NOMO-1 treated with dmso at 0.1 percent for 144 hours (cell line): ENCODE data around the gene LINGO3.

Experiments
- DNase-seq: peaks from one replicate; lab custom pipeline; 2025; ENCODE audit not compliant: unreplicated experiment; lab: John Stamatoyannopoulos, UW

The LINGO3 gene

DNA sequence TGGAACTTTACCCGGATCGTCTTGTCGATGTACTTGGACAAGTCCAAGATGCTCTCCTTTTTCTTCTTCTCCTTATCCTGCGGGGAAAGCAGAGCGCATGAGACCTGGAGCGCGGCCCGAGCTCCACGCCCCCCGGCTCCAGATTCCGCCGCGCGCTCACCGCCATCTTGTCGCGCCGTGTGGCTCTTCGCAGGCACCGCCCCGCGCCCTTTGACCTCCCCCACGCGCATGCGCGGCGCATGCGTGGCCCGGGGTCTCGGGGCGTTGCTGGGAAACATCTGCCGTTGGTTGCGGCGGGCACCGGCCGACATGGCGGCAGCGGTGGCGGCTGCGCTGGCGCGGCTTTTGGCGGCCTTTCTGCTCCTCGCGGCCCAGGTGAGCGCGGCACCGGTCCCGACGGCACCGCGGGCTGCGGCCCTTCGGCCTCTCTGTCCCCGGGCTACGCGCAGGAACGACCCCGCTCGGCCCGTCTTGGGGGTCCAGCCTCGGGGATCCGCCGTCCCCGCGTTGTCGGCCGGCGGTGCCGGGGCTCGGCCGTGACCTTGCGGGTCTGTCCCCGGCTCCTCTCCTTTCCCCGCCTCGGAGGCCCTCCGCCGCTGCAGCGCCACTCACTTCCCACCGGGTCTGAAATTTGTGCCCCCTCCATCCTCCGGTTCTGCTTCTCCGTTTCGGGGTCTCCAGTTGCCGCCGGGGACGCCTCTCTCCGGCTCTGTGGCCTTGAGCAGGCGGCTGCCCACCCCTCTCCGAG is 20.6 kb upstream of the LINGO3 start, which contains the start of the genes LSM7 and SPPL2B:
LSM7 (minus strand) TSS at position 186 of the 748 bp plus-strand sequence; CDS start at position 166, 20 bp downstream.
SPPL2B (plus strand) TSS at position 284 of the 748 bp plus-strand sequence; CDS start at position 310, 26 bp downstream.
- DNase-seq: peak; percentile 90

DNA sequence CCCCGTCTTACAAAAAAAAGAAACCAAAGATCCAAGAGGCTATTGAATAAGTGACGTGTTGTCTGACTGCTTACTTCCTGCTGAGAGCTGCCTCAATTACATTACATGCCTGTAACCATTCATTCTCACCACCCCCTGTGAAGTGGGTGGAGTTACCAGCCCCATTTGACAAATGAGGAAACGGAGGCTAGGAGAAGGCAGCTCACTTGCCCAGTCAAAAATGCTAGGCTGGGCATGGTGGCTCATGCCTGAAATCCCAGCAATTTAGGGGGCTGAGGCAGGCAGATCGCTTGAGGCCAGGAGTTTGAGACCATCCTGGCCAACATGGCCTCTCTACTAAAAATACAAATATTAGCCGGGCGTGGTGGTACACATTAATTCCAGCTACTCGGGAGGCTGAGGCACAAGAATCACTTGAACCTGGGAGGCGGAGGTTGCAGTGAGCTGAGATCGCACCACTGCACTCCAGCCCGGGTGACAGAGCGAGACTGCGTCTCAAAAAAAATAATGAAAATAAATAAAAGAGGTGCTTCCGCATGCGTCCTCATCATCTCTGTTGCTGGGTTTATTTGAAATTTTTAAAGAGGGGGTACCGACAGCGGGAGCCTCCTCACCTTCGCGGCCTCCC is 19.9 kb upstream of the LINGO3 start:
- peak; percentile 85 for DNase-seq

DNA sequence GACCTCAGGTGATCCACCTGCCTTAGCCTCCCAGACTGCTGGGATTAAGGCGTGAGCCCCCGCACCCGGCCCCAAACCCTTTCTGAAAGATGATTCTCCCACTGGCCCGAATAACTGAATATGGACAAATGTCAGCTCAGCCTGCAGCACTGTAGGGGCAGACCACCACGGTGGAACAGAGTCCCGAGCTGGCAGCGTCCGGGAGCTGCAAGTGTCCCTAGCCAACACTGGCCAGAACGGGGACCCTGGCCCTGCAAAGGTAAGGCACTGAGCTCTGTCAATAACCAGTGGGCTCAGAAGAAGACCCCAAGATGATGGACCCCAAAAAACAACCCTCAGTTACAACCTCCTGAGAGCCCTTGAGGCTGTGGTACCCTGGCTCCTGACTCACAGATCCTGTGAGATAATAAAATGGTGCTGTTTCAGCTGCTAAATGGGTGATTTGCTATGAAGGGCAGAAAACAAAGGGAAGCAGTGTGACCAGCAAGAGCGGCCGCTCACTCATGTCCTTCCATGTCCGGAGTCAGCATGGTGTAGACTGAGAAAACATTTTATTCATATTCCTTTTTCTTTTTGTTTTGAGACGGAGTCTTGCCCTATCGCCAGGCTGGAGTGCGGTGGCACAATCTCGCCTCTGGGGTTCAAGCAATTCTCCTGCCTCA is 18.9 kb upstream of the LINGO3 start:
- DNase-seq: no peak

DNA sequence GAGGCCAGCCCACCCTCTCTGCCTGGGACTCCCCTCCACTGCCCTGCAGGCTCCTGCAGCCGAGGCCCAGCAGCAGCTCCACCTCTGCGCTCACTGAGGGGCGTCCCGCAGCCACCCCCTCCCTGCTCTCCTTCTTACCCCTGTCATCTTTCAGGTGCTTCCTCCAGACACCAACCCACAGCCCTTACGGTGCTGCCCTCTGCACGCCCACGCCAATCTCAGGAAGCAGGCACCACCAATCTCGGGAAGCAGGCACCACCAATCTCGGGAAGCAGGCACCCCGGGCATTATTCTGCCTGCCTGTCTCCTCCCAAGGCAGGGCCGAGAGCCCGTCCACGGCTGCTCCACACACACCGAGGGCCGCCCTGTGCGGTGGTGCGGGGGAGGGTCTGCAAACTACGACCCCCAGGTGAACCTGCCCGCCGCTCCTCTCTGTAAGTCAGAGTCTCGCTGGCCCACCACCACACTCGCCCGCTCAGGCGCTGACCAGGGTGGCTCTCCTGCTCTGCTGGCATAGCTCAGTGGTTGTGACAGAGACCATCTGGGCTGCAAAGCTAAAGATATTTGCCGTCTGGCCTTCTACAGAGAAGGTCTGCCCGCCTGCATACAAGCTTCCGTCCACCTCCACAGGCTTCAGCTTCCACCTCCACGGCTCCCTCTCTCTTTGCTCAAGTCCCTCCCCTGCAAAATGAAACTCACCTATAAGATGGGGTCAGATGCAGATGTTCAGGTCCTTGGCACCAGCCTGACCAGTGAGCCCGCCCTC is 17.5 kb upstream of the LINGO3 start:
- DNase-seq: no peak

DNA sequence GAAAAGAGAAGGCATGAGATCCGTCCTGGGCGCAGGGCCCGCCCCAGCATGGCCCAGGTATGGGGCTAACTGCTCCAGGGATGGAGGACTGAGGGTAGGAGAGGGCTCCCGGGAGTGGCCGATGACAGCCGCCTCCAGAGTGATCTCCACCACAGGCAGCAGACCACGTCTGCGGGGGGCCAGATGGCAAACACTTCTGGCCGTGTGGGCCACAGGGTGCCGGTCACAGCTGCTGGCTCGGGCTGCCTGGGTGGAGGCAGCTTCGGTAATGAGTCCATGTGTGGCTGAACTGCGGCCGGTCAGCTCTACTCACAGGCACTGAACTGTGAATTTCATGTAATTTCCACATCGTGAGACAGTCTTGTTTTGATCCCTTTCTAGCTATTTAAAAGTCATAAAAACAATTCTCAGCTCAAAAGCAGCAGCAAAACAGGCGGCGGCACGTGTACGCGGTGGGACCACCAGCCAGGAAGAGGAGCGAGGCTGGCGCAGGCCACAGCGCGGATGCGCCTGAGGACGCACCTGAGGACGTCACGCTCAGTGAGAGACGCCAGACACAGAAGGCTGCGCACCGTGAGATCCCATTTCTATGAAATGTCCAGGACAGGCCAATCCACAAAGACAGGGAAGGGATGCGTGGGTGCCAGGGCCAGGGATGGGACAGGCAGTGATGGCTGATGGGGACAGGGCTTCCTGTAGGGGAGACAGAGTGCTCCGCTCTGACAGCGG is 16.4 kb upstream of the LINGO3 start:
- DNase-seq: no peak

DNA sequence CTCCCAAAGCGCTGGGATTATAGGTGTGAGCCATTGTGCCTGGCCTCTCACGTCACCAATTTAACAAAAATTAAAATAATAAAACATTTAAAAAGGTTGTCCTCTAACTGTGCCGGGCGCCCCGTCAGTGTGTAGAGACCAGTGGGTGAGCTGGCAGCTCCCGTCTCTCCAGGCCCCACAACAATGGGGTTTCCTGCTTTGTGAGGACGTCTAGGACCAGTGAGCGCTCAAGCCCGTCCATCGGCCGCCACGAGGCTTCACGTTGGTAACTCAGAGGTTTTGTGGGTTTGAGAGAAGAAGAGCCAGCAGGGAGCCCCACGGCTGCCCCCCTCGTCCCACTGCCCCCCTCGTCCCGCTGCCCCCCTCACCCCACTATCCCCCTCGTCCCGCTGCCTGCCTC is 15.8 kb upstream of the LINGO3 start:
- no peak for DNase-seq

DNA sequence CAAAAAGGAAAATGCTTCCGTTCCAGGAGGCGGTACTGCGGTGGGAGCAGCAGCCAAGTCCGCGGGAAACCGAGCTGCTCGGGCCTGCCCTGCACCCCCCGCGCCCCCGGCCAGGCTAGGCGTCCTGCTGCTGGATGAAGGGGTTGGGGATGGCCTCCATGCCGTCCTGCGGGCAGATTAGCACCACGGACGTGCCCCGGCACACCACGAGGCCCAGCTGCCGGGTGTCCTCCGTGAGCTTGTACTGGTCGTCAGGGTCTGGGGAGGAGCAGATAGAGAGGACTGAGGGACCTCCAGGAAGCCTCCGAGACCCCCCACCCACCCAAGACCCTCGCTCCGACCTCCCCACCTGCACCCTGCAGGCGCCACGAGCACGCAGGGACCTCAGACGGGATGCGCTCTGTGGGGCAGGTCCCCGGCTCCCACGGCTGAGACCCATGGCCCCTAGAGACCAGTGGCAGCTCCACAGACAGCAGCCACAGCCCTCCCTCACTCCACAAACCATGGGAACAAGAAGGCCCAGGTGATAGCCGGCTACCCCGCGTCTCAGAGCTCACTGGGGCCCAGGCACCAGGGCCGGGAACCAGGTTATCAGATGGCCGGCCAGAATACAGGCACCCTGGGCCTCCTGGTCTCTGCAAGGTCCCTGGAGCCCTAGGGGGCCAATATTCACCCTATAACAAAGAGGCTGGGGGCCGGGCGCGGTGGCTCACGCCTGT is 13.8 kb upstream of the LINGO3 start:
- DNase-seq: no peak

DNA sequence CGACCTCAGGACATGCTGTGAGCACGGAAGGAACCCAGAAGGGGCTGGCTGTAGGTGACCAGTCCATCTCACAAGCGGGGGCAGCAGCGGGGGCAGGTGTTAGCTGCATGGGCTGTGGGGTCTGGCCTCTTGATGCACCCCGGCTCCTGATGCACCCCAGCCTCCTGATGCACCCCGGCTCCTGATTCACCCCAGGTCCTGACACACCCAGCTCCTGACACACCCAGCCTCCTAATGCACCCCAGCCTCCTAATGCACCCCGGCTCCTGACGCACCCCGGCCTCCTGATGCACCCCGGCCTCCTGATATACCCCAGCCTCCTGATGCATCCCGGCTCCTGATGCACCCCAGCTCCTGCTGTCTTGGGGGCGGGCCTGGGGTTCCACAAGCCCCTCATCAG is 13.0 kb upstream of the LINGO3 start:
- no peak for DNase-seq

DNA sequence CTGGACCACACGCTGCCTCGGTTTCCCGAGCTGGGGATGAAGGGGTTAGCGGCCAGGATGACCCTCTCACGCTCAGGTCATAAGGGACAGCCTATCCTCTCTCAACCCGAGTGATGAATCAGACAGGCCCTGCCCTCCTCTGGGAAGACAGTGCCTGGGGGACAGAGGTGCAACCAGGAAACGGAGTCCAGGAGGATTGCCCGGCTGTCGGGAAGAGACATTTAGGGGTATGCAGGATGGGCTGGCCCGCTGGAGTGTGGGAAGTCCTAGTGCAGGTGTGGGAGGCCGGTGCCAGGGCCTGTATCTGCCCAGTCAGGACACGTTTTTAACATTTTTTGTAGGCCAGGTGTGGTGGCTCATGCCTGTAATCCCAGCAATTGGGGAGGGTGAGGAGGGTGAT is 12.1 kb upstream of the LINGO3 start:
- DNase-seq: no peak

DNA sequence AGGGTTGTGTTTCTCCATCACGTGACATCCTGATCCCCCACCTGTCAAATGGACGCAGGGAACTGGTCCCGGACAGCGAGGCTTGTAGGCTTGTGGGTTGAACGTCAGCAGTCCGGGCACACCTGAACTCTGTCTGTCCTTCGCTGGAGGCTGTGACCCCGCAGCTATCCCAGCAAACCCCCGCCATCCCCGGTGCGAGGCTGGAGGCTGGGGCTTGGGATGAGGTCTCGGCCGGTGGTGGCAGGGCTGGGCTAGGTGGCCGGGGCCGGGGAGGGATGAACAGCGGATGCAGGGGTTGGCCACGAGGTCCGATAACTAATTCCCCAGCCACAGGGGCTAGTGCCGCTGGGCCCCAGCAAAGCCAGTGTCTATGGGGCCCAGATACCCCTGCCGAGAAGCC is 11.6 kb upstream of the LINGO3 start:
- no peak for DNase-seq

DNA sequence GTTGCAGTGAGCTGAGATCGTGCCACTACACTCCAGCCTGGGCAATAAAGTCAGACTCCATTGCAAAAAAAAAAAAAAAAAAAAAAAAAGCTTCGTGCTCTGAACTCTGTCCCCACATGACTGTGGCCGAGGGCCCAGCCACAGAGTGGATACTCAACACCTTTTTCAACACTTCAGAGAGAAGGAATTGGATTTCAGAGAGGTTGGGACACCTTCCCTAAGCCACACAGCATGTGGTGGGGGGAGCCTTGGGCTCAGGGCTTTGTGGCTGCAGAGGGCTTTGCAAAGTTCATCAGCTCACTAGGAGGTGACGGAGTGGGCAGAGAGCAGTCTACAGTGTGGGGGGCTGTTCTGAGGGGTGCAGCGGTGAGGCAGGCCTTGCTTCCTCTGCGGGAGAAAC is 11.0 kb upstream of the LINGO3 start:
- DNase-seq: no peak

DNA sequence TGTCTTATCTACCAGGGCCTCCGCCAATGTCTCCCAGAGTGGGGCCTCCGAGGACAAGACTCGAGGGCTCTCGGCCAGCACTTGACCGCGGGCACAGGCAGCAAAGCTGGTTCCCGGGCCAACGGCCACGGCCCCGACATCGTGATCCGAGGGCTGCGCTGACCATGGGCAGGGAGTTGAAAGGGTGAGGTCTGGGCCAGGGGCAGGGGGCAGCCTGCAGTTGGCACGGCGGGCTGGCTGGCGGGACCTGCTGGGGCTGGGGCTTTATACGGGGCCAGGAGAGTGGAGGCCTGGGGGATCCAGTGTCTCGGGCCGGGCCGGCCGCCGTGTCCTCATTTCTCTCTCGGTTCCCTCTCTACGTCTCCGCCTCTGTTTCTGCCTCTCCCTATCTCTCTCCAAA is 9.8 kb upstream of the LINGO3 start:
- DNase-seq: no peak

DNA sequence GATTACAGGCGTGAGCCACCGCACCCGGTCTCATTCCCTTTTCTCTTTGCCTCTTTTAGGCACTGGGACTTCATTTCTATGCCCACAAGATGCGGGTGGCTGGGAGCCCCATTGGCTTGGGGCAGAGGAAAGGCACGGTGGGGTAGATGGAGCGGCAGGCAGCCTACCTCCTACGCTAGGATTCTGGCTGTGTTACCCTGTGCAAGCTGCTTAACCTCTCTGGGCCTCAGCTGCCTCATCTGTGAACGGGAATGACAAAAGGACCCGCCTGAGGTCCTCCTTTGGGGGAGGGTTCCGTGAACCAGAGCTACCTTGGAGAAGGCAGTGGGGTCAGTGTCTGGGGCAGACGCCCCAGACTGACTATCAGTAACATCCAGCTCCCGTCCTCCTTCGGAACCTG is 9.3 kb upstream of the LINGO3 start:
- no peak for DNase-seq

DNA sequence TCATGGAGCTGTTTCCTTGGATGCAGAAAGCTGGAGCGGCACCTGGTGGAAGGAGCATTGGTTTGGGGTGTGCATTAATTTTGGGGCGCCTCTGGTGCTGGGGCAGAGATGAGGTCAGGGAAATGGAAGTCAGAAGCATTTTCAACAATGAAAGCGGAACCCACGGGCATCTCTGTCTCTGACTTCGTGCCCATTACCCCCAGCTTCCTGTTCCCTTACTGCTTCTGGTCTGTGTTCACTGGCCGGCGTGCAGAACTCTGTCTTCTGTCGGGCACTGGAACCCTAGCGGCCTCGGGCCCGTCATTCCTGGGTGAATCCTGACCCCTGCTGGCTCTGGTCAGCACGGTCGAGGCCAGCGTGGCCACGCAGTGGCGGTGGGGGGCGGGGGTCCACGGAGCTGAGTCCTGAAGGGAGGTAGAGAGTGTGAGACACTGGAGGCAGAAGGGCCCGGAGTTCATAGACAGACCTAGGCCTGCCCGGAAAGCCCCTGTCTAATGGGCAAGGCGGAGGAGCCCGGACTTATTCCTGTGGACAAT is 7.9 kb upstream of the LINGO3 start:
- DNase-seq: peak; percentile 93

DNA sequence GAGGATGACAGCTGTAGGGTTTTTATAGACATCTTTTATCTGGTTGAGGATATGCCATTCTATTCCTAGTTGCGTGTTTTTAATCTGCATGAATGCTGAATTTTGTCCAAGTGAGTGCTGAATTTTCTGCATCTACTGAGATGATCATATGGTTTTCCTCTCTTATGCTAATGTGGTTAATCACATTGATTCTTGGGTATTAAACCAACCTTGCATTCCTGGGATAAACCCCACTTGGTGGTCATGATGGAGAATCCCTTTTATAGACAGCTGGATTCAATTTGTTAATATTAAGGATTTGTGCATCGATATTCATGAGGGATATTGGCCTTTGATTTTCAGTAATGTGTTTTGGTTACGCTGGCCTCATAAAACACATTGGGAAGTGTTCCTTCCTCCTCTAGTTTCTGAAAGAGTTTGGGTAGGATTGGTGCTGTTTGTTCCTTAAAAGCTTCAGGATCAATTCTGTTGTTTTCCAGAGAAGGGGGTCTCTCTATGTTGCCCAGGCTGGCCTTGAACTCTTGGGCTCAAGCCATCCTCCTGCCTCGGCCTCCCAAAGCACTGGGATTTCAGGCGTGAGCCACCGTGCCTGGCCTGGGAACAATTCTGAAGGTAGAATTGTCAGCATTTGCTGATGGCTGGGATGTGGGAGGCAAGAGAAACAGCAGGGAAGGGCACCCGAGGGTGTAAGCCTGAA is 7.3 kb upstream of the LINGO3 start:
- DNase-seq: no peak

DNA sequence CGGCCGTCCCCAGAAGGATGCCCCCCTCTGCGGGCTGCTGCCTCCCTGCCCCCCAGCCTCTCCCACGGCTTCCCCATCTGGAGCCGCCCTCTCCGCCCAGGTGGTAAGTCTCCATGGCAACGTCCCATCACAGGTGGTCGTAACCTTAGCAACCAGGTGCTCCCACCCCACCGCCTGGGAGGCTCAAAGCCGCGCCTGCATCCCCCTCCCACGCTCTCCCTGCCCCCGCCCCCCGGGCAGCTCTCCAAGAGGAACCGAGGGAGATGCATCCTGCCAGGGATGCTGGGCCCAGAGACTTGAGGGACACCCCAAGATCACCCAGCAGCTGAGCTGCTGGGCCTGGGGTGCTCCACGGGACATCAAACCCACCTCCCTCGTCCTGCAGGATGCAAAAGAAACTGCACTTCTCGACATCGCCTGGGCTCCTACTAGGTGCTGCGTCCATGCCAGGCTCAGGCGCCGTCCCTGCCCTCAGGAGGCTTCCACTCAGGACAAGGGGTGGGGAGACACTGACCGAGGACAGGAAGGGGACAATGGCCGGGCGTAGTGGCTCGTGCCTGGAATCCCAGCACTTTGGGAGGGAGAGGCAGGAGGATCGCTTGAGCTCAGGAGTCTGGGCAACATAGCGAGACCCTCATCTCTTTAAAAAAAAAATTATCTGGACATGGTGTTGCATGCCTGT is 5.0 kb upstream of the LINGO3 start:
- no peak for DNase-seq

DNA sequence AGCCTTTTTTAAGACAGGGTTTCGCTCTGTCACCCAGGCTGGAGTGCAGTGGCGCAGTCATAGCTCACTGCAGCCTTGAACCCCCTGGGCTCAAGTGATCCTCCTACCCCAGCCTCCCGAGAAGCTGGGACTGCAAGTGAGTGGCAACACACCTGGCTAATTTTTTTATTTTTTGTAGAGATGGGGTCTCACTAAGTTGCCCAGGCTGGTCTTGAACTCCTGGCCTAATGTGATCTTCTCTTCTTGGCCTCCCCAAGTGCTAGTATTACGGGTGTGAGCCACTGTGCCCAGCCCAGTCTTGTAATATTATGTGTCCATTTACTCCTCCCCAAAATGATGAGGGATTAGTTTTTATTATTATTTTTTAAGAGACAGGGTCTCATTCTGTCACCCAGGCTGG is 3.1 kb upstream of the LINGO3 start:
- no peak for DNase-seq

DNA sequence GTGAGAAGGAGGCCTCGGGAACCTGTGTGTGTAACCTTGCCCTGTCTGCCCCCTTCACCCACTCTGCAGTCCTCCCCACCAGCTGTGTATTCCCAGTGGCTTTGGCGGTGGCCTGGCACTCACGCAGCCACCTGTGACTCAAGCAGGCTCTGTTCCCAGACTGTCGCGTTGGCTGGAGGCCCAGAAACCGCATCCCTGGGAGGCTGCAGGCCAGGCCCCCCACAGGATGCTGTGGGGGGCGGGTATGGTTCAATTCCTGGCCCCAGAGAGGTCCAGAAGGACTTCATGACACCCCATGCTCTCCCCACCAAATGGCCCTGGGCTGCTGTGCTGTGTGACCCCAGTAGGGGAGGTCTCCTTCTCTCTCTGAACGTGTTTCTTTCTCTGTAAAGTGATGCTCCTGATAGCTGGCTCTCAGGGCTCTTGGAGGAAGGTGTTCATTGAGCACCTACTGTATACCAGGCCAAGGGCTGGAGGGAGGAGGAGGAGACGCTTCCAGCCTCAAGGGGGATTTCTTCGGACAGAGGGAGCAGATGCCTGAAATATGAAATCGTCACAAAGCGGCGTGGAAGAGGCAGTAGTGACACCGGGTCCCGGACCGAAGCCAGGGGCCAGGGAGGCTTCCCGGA is 1.9 kb upstream of the LINGO3 start:
- no peak for DNase-seq
